ENCODE data around the gene THTPA. TPM values are rescaled to one million over a fixed set of nuclear protein-coding genes. Genes with fewer than 3 reads are reported as not detected.

Gene THTPA
- polyA plus RNA-seq, 3 donors, result 15.3 to 18.2 (median 17.0) TPM

GRCh38 chr14:23540141-23540469 lies 16.0 kb upstream of the THTPA start:
- Histone ChIP-seq H4K20me1 (ENCODE audit: insufficient read depth, low read length) (no peaks in the 10 kb centered on the region), H3K4me3 (replicated peaks in 1 of 3; ENCODE audit: low read depth in 2 of 3, low read length in 3 of 3) (no peak overlapping the region), H3K79me2 (ENCODE audit: insufficient read depth, low read length) (no peaks in the 10 kb centered on the region), H3K4me2 (replicated peaks; ENCODE audit: extremely low read depth, low read length, poor library complexity, severe bottlenecking) (no peak overlapping the region), H3K27ac (ENCODE audit: low read depth in 1 of 2, low read length in 2 of 2) (no peak overlapping the region), H3K36me3 (replicated peaks in 1 of 2; ENCODE audit: control insufficient read depth in 1 of 2, insufficient read depth in 2 of 2, low read length in 2 of 2) (no peaks in the 10 kb centered on the region), H3K4me1 (ENCODE audit: control insufficient read depth in 1 of 2, insufficient read depth in 2 of 2, low read length in 2 of 2) (peaks cover 8 to 10% of the 10 kb centered on the region in 2 donors), H3K27me3 (ENCODE audit: control insufficient read depth in 2 of 2, insufficient read depth in 2 of 2, low read length in 2 of 2) (no peaks in the 10 kb centered on the region), H3K9ac (ENCODE audit: insufficient read depth, low read length, poor library complexity, severe bottlenecking) (no peak overlapping the region), H3K9me3 (replicated peaks in 1 of 2; ENCODE audit: control insufficient read depth in 1 of 2, insufficient read depth in 1 of 2, low read length in 2 of 2) (no peaks in the 10 kb centered on the region), H2AFZ (ENCODE audit: insufficient read depth, low read depth, low read length, poor library complexity, severe bottlenecking) (no peak overlapping the region)
- TF ChIP-seq, protein P1, sequence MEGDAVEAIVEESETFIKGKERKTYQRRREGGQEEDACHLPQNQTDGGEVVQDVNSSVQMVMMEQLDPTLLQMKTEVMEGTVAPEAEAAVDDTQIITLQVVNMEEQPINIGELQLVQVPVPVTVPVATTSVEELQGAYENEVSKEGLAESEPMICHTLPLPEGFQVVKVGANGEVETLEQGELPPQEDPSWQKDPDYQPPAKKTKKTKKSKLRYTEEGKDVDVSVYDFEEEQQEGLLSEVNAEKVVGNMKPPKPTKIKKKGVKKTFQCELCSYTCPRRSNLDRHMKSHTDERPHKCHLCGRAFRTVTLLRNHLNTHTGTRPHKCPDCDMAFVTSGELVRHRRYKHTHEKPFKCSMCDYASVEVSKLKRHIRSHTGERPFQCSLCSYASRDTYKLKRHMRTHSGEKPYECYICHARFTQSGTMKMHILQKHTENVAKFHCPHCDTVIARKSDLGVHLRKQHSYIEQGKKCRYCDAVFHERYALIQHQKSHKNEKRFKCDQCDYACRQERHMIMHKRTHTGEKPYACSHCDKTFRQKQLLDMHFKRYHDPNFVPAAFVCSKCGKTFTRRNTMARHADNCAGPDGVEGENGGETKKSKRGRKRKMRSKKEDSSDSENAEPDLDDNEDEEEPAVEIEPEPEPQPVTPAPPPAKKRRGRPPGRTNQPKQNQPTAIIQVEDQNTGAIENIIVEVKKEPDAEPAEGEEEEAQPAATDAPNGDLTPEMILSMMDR (IDR thresholded peaks at IDR 0.05), result no peak
- Mint-ChIP-seq H3K4me3 (no peak overlapping the region), H3K4me1 (peaks cover 10% of the 10 kb centered on the region), H3K9me3 (peaks cover 0 to 1% (median 0%) of the 10 kb centered on the region in 7 donors), H3K27me3 (ENCODE audit: low read depth in 3 of 3) (peaks cover 6 to 7% (median 7%) of the 10 kb centered on the region in 3 donors), H3K36me3 (no peaks in the 10 kb centered on the region), H3K27ac (no peak overlapping the region)
- intact Hi-C loops (cut with micrococcal nuclease), result no loop called here
- no peak for DNase-seq
- 100% methylated on average over 2 of the region's 4 CpGs for WGBS (ENCODE audit: insufficient coverage)

DNA sequence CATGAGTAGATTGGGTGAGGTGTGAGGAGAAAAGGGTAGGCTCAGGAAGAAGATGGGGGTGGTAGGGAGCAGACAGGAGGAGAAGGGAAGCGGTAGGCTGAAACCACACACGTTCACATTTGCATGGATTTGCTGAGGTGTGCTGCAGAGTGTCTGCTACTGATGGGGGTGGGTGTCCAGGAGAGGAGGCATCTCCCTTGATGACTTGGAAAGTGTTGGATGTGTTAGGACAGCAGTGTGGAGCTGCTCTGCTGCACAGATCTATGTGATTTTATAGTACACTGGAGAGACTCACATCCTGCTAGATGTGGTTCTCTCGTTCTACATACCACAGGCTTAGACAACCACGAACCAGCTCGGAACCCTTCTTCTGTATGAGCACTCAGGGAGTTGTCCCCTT lies 13.8 kb upstream of the THTPA start:
- TF ChIP-seq, protein P1 (IDR thresholded peaks at IDR 0.05), result no peak
- H3K36me3 Mint-ChIP-seq, result no peaks in the 10 kb centered on the region
- Histone ChIP-seq H3K4me1 (ENCODE audit: control insufficient read depth in 1 of 2, insufficient read depth in 2 of 2, low read length in 2 of 2) (peaks cover 10 to 14% of the 10 kb centered on the region in 2 donors), H3K36me3 (replicated peaks in 1 of 2; ENCODE audit: control insufficient read depth in 1 of 2, insufficient read depth in 2 of 2, low read length in 2 of 2) (no peaks in the 10 kb centered on the region), H3K4me3 (replicated peaks in 1 of 3; ENCODE audit: low read depth in 2 of 3, low read length in 3 of 3) (no peak overlapping the region), H3K27ac (ENCODE audit: low read depth in 1 of 2, low read length in 2 of 2) (no peak overlapping the region), H3K4me2 (replicated peaks; ENCODE audit: extremely low read depth, low read length, poor library complexity, severe bottlenecking) (no peak overlapping the region), H3K9me3 (replicated peaks in 1 of 2; ENCODE audit: control insufficient read depth in 1 of 2, insufficient read depth in 1 of 2, low read length in 2 of 2) (no peaks in the 10 kb centered on the region), H3K27me3 (ENCODE audit: control insufficient read depth in 2 of 2, insufficient read depth in 2 of 2, low read length in 2 of 2) (no peaks in the 10 kb centered on the region), H3K79me2 (ENCODE audit: insufficient read depth, low read length) (no peaks in the 10 kb centered on the region), H2AFZ (ENCODE audit: insufficient read depth, low read depth, low read length, poor library complexity, severe bottlenecking) (no peak overlapping the region), H3K9ac (ENCODE audit: insufficient read depth, low read length, poor library complexity, severe bottlenecking) (no peak overlapping the region), H4K20me1 (ENCODE audit: insufficient read depth, low read length) (no peaks in the 10 kb centered on the region)
- 85% methylated on average over 5 of the region's 5 CpGs for WGBS (ENCODE audit: insufficient coverage)
- no peak overlapping the region for H3K27ac Mint-ChIP-seq
- peaks cover 15% of the 10 kb centered on the region for H3K4me1 Mint-ChIP-seq
- H3K4me3 Mint-ChIP-seq, result no peak overlapping the region
- intact Hi-C loops (cut with micrococcal nuclease), result no loop called here
- no peaks in the 10 kb centered on the region for H3K9me3 Mint-ChIP-seq
- no peak for DNase-seq
- peaks cover 5 to 8% (median 5%) of the 10 kb centered on the region in 3 donors for H3K27me3 Mint-ChIP-seq (ENCODE audit: low read depth in 3 of 3)
